GM19025 (cell line): ENCODE results near the gene RORB.
A peak's percentile ranks its signal among the peaks of the same experiment; 100 is the strongest.

Experiments
- ATAC-seq: cut with Tn5 transposase; IDR thresholded peaks from one replicate; pipeline ENCODE4 v1.9.1; 2021; ENCODE audit warnings: mild to moderate bottlenecking, low read depth, moderate library complexity; ENCODE audit not compliant: unreplicated experiment

RORB gene

GRCh38 chr9:74496819-74497747 lies at the start of gene RORB:
TSS of gene RORB (plus strand) at chr9:74497335. CDS start at chr9:74497977, 642 bp downstream.
- ATAC-seq, result peak; percentile 98

GRCh38 chr9:74447451-74448193 lies 49.5 kb upstream of the RORB start:
- ATAC-seq, result no peak

- no peak for ATAC-seq
These were observed 48.1 kb upstream of the RORB start for GRCh38 chr9:74449060-74449459.

- no peak for ATAC-seq
These were observed 38.3 kb upstream of the RORB start for GRCh38 chr9:74458832-74459231.

GRCh38 chr9:74463825-74464224 lies 33.3 kb upstream of the RORB start:
- no peak for ATAC-seq

GRCh38 chr9:74478606-74479005 lies 18.5 kb upstream of the RORB start:
- ATAC-seq, result no peak

- ATAC-seq, result no peak
These were observed 17.4 kb upstream of the RORB start for GRCh38 chr9:74479711-74480110.

- no peak for ATAC-seq
These were observed 9.7 kb upstream of the RORB start for GRCh38 chr9:74487395-74487794.

GRCh38 chr9:74493512-74493911 lies 3.6 kb upstream of the RORB start:
- ATAC-seq, result no peak

- no peak for ATAC-seq
These were observed 2.6 kb upstream of the RORB start for GRCh38 chr9:74494490-74494889.

GRCh38 chr9:74496406-74496805 lies 729 bp upstream of the RORB start:
- no peak for ATAC-seq

GRCh38 chr9:74497748-74498620 lies 849 bp downstream of the RORB start:
- ATAC-seq, result no peak

GRCh38 chr9:74498621-74499095 lies 1.5 kb downstream of the RORB start:
- ATAC-seq, result no peak

- ATAC-seq, result no peak
These were observed 2.0 kb downstream of the RORB start for GRCh38 chr9:74499111-74499601.

GRCh38 chr9:74499770-74500583 lies 2.8 kb downstream of the RORB start:
- no peak for ATAC-seq

GRCh38 chr9:74500584-74500924 lies 3.4 kb downstream of the RORB start:
- no peak for ATAC-seq

GRCh38 chr9:74501570-74501969 lies 4.4 kb downstream of the RORB start:
- ATAC-seq, result no peak

GRCh38 chr9:74503219-74503618 lies 6.1 kb downstream of the RORB start:
- no peak for ATAC-seq

- no peak for ATAC-seq
These were observed 6.5 kb downstream of the RORB start for GRCh38 chr9:74503666-74504065.

GRCh38 chr9:74511333-74511732 lies 14.2 kb downstream of the RORB start:
- ATAC-seq, result no peak
